Stimulated activated CD8-positive, alpha-beta memory T cell treated with anti-CD3 and anti-CD28 coated beads, Interleukin-2, amount 100 ng/mL, for 48 hours (primary cell): ENCODE results near the gene PYGM.
"Not testable (repeated sequence)": the region's sequence is repeated elsewhere in the genome, so short reads cannot be mapped to it uniquely, and the experiment has no call there.

ENCODE experiments used
- DNase-seq, 2 donors: peaks; one replicate each; pipeline ENCODE4 v3.0.0-alpha.2; 2020; ENCODE audit warnings: low read depth in 2 of 2

PYGM gene

DNA sequence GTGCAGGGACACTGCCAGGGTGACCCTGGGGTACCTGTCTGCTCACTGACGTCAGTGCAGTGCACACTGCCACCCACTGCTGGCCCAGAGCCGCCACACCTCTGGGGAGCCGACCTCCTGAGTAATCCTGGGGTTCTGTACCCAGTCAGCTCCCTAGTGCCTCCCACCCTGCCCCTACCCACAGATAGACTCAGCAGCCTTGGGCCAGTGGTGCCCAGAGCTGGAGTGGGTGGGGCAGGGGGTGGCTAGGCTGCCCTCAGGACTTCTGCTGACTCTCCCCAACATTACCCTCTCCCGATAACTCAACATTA lies 42.6 kb downstream of the PYGM start:
- DNase-seq, result no peak

DNA sequence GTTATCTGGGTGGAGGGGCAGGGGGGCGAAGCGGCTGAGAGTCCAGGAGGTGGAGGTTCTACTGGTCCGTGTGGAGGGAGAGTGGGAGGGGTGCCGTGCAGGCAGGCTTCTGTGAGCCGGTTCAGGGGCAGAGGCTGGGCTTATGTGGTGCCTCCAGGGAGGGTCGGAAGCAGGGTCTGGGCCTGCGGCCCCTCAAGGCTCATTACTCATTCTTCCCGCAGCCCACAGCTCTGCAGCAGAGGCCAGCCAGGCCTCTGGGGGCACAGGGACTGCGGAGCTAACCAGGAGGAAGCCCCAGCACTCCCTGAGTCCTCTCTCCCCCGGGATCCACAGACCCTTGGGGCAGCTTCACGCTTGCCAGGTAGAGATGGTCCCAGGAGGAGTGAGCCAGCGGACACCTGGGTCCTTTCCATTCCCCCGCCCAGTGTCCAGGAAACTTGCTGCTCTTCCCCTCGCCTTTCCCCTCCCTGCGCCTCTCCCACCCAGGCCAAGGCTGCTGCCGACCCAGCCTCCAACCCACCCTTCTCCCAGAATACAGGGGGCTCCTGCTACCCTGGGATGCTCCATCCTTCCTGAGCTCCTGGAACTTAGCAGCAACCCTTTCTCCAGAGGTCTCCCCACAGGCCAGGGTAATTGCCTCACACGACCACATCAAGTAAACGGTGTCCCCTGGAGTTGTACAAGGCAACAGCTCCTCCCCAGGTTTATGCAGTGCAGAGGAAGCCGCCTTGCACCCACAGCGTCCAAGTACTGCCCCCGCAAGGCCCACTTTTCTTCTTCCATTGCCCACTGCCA lies 43.1 kb downstream of the PYGM start:
- no peak for DNase-seq

DNA sequence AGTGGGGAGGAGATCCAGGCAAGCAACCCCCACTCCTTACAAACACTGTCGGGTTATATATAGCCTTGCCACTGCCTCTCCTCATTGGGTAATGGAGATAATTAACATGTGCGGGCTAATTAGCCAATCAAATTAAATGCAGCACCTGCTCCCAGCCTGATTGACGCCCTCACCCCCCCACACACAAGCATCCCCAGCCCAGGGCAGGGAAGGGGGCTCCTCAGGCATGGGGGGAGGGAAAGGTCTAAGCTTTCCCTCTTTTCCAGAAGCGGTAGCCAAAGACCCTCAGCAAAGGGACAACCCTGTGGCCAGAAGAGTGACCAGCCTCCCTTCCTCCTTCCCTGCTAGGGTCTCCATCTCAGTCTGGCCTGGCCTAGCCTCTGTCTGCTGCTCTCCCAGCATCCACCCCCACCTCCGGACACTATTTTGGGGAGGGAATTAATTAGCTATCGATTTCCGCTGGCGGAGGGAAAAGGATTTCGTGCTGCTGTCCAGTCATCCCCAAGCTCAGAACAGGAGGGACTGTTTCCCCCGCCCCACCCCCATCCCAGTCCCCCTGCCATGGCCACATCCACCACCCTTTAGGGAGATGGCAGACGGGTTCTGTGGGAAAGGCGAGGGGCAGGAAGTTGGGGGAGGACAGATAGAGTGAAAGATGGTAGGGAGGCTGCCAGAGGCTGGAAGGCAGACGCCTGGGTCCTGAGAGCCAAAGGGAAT lies 43.9 kb downstream of the PYGM start:
- no peak for DNase-seq

DNA sequence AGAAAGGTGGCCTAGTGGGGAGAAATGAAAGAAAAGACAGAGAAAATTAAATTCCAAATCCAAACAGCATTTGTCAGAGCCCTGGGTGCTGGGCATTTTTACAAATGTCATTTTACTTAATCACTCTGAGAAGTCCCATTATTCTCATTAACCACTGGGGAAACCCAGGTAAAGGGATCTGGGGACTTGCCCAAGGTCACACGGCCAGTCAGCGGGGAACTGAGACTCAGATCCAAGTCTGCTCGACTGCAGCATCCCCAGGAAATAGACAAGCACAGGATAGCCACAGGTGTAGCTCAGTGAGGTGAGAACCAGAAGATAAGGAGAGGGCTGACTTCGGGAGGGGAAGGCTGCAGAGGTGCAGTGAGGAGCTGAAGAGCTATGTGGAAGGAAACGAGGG lies 44.7 kb downstream of the PYGM start:
- no peak for DNase-seq

DNA sequence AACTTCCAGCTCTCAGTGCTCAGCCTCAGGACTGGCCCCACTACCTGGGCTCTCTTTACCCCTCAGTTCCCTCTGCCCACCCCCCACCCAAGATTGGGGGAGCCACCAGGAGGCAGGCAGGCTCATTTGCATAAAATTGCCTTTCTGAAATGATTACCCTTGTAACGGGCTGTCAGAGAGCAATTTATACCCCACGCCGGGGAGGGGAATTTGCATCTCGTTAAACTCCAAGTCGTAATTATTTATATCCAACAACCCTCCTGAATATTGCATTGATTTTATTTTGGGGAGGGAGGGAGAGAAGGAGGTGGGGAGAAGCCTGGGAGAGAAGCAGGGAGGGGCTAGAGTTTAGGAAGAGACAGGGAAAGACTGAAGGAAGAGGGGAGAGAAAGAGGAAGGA lies 45.1 kb downstream of the PYGM start:
- no peak for DNase-seq

DNA sequence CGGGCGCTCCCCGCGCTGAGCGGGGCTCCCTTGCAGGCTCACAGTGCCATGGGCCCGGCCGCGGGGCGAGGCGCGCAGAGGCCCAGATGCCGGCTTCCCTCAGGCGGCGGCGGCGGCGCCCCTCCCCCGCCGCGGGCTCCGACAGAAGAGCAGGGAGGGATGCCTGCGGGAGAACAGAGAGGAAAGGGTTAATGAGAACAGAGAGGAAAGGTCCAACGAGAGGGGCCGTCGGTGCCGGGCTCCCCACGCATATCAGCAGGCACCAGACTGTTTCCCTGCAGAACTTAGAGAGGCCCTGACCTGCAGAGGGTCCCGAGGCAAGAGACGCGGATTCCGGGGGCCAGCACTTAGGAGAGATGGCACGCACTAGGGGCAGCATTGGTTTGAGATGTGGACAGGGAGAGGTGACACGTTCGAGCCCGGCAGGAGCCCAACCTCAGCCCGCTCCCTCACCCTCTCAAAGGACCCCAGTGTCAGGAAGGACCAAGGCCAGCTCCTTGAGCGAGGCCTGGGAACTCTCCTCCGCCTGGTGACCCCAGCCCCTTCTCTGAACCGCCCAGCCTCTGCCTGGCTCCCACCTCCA lies 45.9 kb downstream of the PYGM start:
- no peak for DNase-seq

DNA sequence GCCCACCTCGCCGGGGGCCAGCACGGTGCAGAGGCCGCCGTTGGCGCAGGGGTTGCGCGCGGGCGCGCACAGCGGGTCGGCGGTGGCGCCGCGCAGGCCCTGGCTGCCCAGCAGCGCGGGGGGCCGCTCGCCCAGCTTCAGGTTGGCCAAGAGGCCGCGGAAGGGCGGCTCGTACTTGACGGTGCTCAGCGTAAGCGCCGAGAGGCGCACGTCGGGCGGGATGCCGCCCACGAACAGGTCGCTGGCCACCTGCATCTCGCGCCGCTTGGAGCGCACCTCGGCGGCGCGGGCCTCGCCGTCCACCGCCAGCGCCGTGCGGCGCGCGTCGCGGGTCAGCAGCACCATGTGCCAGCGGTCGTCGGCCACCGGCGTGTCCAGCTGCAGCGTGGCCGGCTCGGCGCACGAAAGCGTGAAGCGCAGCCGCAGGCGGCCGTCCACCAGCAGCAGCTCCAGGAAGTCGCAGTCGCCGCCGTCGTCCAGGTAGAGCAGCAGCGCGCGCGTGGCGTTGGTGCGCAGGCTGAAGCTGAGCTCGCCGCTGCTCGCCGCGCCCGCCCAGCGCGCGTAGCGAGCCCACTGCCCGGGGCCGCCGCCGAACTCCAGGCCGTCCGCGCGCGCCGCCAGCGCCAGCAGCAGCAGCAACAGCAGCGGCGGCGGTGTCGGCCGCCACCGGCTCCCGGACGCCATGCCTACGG lies 46.6 kb downstream of the PYGM start:
- no peak for DNase-seq

DNA sequence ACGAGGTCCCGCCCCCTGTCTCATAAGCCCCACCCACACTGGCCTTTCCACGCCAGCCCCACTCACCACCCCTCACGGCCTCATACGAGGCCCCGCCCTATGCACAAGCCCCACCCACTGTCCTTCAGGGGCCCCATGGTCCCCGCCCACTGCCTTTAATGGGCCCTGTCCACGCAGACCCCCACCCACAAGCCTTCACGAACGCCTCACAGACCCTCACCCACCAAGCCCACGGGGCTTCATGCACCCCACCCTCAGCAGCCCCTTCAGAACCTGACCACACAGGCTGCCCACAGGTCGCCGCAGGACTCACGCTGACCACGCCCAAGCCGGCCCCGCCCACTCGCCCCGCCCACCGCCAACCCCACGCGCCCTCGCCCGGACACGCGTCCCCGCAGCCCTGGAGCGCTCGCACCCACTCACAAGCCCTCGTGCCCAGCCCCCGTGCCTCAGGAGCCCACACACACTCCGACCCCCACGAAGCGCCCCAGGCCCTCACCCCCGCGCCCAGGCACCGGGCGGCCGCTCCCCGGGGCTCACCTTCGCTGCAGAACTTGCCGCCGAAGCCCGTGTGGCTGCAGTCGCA lies 47.3 kb downstream of the PYGM start:
- DNase-seq, result no peak

DNA sequence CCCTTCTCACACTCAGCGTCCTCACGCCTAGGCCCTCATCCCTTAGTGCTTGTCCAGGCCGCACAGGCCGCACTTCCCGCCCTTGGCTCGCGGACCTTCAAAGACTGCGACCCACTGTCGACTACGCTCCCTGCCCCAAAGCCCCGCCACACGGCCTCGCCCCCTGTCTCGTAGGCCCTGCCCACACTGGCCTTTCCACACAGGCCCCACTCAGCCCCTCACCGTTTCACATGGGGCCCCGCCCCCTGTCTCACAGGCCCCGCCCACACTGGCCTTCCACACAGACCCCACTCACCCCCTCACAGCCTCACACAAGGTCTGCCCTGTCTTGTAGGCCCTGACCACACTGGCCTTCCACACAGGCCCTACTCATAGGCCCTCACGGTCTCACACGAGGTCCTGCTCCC lies 47.8 kb downstream of the PYGM start:
- no peak for DNase-seq

DNA sequence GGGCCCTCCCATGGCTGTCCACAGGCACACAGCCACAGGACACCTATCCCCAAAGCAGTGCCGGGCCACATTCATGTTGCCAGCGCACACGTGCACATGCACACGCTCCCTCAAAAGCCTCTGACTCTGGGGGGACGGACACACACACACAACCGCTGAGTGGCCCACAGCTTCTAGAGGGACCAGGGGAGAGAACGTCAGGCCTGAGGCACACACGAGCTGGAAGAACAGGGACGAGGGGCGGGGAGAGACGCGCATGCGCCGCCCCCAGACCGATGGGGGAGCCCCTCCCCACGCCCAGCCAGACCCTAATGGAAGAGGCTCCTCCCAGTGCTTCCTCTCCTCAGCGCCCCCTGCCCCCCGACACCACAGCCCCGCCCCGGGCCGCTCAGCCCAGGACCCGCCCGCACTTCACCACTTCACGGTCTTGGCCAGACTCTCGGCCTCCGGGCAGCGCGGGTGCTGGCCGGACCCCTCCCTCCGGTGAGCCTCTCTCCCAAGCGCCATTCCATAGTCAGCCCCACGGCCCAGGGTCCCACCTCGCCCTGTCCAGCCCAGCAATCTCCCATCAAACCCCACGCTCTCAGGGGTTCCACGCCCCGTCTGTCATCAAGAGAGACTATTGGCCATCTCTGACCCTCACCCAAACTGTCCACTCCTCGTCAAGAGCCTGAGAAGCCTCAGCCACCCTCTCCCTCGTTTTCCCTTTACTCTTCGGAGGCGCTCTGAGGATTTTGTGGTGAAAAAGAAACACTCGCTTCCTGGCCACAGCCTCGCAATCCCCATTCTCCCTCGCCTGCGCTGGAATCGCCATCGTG lies 48.4 kb downstream of the PYGM start:
- no peak for DNase-seq

DNA sequence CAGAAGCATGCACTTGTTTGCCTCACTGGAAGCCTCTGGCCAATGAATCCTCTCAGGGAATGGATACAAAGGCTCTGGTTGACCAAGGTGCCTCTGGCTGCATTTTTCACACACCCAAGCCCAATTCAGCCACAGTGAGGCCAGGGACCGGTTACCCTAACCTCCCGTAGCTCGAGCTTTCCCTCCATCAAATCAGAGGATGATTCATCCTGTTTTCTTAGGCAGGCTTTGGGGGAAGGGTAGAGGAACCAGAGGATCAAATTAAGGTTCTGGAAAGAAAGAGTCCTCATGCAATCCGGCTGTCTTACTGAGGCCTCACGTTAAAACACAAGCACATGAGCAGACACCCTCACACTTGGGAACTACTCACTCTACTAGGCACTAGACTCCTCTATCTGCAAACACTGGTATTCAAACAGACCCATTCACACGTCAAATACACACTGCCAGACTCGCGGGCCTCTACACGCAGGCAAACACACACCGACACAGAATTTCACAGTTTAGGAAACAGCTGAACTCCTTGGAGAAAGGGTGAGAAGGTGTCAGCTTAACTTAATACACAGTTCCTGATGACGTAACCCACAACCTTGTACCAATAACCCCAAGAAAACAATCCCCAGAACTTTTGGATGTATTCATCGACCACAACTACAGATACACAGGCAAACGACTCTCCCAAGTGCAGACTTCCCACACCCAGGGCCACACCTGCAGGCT lies 49.2 kb downstream of the PYGM start:
- DNase-seq, result no peak

DNA sequence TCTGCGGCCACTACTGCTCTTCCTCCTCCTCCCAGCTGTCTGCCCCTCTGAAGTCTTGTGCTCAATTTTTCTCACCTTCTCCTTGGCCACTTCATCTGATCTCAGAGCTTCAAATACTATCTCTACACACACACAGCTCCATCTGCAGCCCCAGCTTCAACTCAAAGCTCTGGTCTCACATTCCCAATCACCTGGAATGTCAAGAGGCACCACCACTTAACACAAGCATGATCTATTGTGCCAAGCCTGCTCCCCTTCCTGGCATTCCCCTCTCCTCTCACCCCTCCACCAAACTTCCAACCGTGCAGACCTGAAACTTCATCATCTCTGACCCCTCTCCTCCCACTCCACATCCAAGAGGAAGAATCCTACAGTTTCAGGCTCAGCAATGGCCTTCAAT lies 54.3 kb downstream of the PYGM start:
- DNase-seq, result no peak

DNA sequence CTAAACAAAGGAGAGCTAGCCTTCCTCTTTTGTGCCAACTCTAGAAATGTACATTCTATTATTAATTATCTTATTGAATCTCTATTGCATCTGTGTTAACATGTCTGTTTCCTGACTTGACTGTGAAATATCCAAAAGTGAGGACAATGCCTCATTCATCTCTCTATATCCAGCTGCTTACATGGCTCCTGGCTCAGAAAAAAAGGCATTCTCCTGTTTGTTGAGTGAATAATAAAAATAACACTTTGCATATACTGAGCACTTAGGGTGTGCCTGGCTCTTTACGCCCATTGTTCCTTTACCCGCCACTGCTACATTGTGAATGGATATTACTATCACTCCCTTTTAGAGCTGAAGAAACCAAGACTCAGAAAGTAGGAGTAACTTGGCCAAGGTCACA lies 56.7 kb downstream of the PYGM start:
- DNase-seq, result no peak

DNA sequence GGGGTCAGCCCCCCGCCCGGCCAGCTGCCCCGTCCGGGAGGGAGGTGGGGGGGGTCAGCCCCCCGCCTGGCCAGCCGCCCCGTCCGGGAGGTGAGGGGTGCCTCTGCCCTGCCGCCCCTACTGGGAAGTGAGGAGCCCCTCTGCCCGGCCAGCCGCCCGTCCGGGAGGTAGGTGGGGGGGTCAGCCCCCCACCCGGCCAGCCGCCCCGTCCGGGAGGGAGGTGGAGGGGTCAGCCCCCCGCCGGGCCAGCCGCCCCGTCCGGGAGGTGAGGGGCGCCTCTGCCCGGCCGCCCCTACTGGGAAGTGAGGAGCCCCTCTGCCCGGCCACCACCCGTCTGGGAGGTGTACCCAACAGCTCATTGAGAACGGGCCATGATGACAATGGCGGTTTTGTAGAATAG lies 57.8 kb downstream of the PYGM start:
- not testable (repeated sequence) for DNase-seq

DNA sequence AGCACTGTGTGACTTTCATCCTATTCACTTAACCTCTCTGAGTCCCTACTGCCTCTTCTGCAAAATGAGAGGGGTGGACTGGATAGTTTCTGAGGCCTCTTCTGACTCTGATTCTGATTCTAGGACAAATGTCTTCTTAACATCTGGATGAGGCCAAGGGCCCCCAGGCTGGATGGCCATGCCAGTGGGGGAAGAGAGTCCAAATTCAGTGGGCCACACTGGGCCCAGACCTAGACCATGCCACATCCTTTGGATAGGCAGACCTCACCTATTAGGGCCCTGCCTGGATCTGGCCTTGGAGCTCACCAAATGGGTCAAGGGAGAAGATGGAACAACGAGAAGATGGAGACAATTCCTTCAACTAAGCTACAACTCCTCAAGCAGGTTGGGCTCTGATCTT lies 61.3 kb downstream of the PYGM start:
- DNase-seq, result no peak

DNA sequence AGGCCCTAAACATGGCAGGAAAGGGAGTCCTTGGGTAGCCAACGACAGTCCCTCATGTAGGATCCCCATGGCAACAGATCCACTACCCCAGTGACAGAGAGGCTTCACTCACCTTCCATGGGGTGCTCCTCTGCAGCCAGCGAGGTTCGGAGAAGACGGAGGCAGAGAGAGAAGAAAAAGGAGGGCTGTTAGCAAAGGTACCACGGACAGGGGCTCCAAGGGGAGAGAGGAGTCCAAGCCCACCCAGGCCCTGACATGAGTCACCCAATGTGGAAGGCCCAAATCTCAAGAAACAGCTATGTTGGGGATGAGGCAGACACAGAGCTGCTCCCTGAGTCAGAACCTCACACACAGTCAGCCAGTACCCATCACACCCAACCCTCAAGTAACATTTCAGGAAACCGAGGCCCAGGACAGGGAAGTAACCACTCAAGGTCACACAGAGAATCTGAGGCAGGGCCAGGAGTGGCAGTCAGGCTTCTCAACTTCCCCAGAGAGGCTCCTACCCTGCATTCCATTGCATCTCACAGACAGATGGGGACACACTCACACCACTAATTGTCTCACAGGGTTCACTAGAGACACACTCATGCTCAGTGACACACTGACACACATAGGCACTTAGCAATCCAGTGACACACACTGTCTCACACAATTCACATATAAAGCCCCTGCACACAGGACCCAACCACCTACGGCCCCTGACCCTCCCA lies 62.0 kb downstream of the PYGM start:
- DNase-seq, result no peak
